ENCODE data around the gene PPP1R2B.
"Not testable (repeated sequence)": the region's sequence is repeated elsewhere in the genome, so short reads cannot be mapped to it uniquely, and the experiment has no call there.

Gene PPP1R2B

GRCh38 chr5:156850206-156850751 lies at the start of gene PPP1R2B:
TSS of gene PPP1R2B (plus strand) at chr5:156850295. CDS start at chr5:156850563, 268 bp downstream.
- DNase-seq (ENCODE audit: low read depth): no peak

- DNase-seq (ENCODE audit: low read depth): no peak
These were observed 49.2 kb upstream of the PPP1R2B start for GRCh38 chr5:156800929-156801328.

- no peak for DNase-seq (ENCODE audit: low read depth)
These were observed 47.6 kb upstream of the PPP1R2B start for GRCh38 chr5:156802501-156802900.

GRCh38 chr5:156803404-156803803 lies 46.7 kb upstream of the PPP1R2B start:
- DNase-seq (ENCODE audit: low read depth): no peak

GRCh38 chr5:156812959-156813358 lies 37.1 kb upstream of the PPP1R2B start:
- no peak for DNase-seq (ENCODE audit: low read depth)

GRCh38 chr5:156815988-156816599 lies 34.0 kb upstream of the PPP1R2B start:
- DNase-seq (ENCODE audit: low read depth): no peak

GRCh38 chr5:156819537-156819936 lies 30.6 kb upstream of the PPP1R2B start:
- no peak for DNase-seq (ENCODE audit: low read depth)

- DNase-seq (ENCODE audit: low read depth): no peak
These were observed 30.0 kb upstream of the PPP1R2B start for GRCh38 chr5:156819967-156820581.

GRCh38 chr5:156824241-156824640 lies 25.9 kb upstream of the PPP1R2B start:
- DNase-seq (ENCODE audit: low read depth): no peak

GRCh38 chr5:156824800-156825199 lies 25.3 kb upstream of the PPP1R2B start:
- no peak for DNase-seq (ENCODE audit: low read depth)

GRCh38 chr5:156825688-156826087 lies 24.4 kb upstream of the PPP1R2B start:
- no peak for DNase-seq (ENCODE audit: low read depth)

- no peak for DNase-seq (ENCODE audit: low read depth)
These were observed 23.9 kb upstream of the PPP1R2B start for GRCh38 chr5:156826150-156826549.

GRCh38 chr5:156834916-156835315 lies 15.2 kb upstream of the PPP1R2B start:
- no peak for DNase-seq (ENCODE audit: low read depth)

- DNase-seq (ENCODE audit: low read depth): no peak
These were observed 14.2 kb upstream of the PPP1R2B start for GRCh38 chr5:156835905-156836304.

GRCh38 chr5:156836846-156837245 lies 13.2 kb upstream of the PPP1R2B start:
- DNase-seq (ENCODE audit: low read depth): no peak

GRCh38 chr5:156838961-156839360 lies 11.1 kb upstream of the PPP1R2B start:
- no peak for DNase-seq (ENCODE audit: low read depth)

- DNase-seq (ENCODE audit: low read depth): no peak
These were observed 8.4 kb upstream of the PPP1R2B start for GRCh38 chr5:156841737-156842136.

- no peak for DNase-seq (ENCODE audit: low read depth)
These were observed 3.2 kb upstream of the PPP1R2B start for GRCh38 chr5:156846914-156847313.

GRCh38 chr5:156848447-156848846 lies 1.6 kb upstream of the PPP1R2B start:
- not testable (repeated sequence) for DNase-seq (ENCODE audit: low read depth)

- DNase-seq (ENCODE audit: low read depth): no peak
These were observed 1.8 kb downstream of the PPP1R2B start for GRCh38 chr5:156851880-156852279.

- DNase-seq (ENCODE audit: low read depth): not testable (repeated sequence)
These were observed 3.0 kb downstream of the PPP1R2B start for GRCh38 chr5:156853055-156853454.

GRCh38 chr5:156865427-156865826 lies 15.3 kb downstream of the PPP1R2B start:
- no peak for DNase-seq (ENCODE audit: low read depth)

- DNase-seq (ENCODE audit: low read depth): no peak
These were observed 20.4 kb downstream of the PPP1R2B start for GRCh38 chr5:156870498-156870839.

GRCh38 chr5:156871212-156871611 lies 21.1 kb downstream of the PPP1R2B start:
- DNase-seq (ENCODE audit: low read depth): no peak

Measured in HS-5 (cell line).